ENCODE data around the gene AKAP9. TPM values are rescaled to one million over a fixed set of nuclear protein-coding genes. Genes with fewer than 3 reads are reported as not detected.
"Not testable (repeated sequence)": the region's sequence is repeated elsewhere in the genome, so short reads cannot be mapped to it uniquely, and the experiment has no call there.

Gene AKAP9
- total RNA-seq, 2 donors from 2014 or later = 70.0 to 93.9 TPM

DNA sequence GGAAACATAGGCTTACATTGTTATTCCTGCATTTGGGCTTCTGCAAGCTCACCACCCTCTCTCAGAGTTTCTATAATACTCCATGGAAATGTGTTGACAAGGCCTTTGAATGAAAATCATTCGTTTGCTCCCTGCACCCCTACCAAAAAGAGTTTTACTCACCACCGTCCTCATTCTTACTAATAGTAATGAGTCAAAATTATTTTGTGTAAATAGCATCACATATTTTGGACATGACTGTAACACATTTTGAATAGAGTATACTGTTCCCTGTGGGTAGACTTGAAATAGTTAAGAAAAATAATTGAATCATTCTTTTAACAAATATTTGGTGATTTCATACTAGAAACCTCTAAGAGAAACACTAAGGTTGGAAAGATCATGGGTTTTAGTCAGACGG, 84.6 kb downstream of the AKAP9 start:
- H3K4me1 ChIP-seq = no peaks in the 10 kb centered on the region
- TF ChIP-seq, protein P1, sequence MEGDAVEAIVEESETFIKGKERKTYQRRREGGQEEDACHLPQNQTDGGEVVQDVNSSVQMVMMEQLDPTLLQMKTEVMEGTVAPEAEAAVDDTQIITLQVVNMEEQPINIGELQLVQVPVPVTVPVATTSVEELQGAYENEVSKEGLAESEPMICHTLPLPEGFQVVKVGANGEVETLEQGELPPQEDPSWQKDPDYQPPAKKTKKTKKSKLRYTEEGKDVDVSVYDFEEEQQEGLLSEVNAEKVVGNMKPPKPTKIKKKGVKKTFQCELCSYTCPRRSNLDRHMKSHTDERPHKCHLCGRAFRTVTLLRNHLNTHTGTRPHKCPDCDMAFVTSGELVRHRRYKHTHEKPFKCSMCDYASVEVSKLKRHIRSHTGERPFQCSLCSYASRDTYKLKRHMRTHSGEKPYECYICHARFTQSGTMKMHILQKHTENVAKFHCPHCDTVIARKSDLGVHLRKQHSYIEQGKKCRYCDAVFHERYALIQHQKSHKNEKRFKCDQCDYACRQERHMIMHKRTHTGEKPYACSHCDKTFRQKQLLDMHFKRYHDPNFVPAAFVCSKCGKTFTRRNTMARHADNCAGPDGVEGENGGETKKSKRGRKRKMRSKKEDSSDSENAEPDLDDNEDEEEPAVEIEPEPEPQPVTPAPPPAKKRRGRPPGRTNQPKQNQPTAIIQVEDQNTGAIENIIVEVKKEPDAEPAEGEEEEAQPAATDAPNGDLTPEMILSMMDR (IDR thresholded peaks at IDR 0.05) = no peak
- TF ChIP-seq POLR2A (IDR thresholded peaks at IDR 0.05) = no peak
- peaks cover 11 to 34% of the 10 kb centered on the region in 2 donors for H3K36me3 ChIP-seq (replicated peaks in 1 of 2; ENCODE audit: insufficient read depth in 1 of 2, low read depth in 2 of 2)
- DNase-seq = no peak
- no peak overlapping the region for H3K4me3 ChIP-seq
- no peaks in the 10 kb centered on the region for H3K27me3 ChIP-seq
- intact Hi-C loops (cut with DNase I) = no loop called here
- H3K9me3 ChIP-seq = no peaks in the 10 kb centered on the region
- WGBS, 2 donors = 80 to 94% methylated on average over 3 of the region's 3 CpGs
- H3K27ac ChIP-seq = no peak overlapping the region
- no peak for ATAC-seq

DNA sequence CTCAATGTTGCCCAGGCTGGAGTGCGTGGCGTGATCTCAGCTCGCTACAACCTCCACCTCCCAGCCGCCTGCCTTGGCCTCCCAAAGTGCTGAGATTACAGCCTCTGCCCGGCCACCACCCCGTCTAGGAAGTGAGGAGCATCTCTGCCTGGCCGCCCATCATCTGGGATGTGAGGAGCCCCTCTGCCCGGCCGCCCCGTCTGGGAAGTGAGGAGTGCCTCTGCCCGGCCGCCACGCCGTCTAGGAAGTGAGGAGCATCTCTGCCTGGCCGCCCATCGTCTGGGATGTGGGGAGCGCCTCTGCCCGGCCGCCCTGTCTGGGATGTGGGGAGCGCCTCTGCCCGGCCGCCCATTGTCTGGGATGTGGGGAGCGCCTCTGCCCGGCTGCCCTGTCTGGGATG, 86.0 kb downstream of the AKAP9 start:
- H3K4me1 ChIP-seq; H3K4me3 ChIP-seq; H3K27ac ChIP-seq; H3K27me3 ChIP-seq; H3K9me3 ChIP-seq; intact Hi-C loops (cut with DNase I); ATAC-seq; DNase-seq: not testable (repeated sequence)
- H3K36me3 ChIP-seq (replicated peaks in 1 of 2; ENCODE audit: insufficient read depth in 1 of 2, low read depth in 2 of 2) = peaks cover 11 to 30% of the 10 kb centered on the region in 2 donors
- WGBS, 2 donors = 96 to 100% methylated on average over 10 to 24 of the region's 24 CpGs

DNA sequence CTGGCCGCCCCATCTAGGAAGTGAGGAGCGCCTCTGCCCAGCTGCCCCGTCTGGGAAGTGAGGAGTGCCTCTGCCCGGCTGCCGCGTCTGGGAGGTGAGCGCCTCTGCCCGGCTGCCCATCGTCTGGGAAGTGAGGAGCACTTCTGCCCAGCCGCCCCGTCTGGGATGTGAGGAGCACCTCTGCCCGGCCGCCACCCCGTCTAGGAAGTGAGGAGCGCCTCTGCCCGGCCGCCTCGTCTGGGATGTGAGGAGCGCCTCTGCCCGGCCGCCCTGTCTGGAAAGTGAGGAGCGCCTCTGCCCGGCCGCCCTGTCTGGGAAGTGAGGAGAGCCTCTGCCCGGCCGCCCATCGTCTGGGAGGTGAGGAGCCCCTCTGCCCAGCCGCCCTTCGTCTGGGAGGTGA, 86.5 kb downstream of the AKAP9 start:
- 97% methylated on average over 27 of the region's 29 CpGs; no CpG with 5 or more reads in 1 of the 2 donors for WGBS, 2 donors
- H3K27me3 ChIP-seq; H3K27ac ChIP-seq; H3K4me1 ChIP-seq; ATAC-seq; H3K4me3 ChIP-seq; intact Hi-C loops (cut with DNase I); H3K9me3 ChIP-seq; DNase-seq: not testable (repeated sequence)
- peaks cover 11 to 26% of the 10 kb centered on the region in 2 donors for H3K36me3 ChIP-seq (replicated peaks in 1 of 2; ENCODE audit: insufficient read depth in 1 of 2, low read depth in 2 of 2)

DNA sequence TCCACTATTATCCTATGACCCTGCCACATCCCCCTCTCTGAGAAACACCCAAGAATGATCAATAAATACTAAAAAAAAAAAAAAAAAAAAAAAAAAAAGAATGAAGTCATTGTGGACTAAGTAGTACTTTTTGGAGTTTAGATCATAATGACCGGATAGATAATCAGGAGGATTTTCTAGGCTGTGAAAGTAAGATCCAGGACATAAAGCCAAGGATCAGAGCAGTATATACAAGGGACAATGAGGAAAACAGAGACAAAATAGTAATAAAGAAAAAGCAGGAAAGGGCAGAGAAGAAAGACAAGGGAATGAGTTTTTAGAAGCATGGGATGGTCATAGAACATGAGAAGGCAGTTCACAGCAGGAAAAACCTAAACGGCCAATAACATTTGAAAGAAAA, 87.6 kb downstream of the AKAP9 start:
- ATAC-seq (no peak), DNase-seq (no peak)
- no peak overlapping the region for H3K27ac ChIP-seq
- 94% methylated on average over 2 of the region's 2 CpGs for WGBS, 2 donors
- H3K4me3 ChIP-seq = no peak overlapping the region
- H3K9me3 ChIP-seq = no peaks in the 10 kb centered on the region
- TF ChIP-seq, protein P1 (IDR thresholded peaks at IDR 0.05) = no peak
- no peak for TF ChIP-seq POLR2A (IDR thresholded peaks at IDR 0.05)
- no peaks in the 10 kb centered on the region for H3K27me3 ChIP-seq
- peaks cover 11 to 21% of the 10 kb centered on the region in 2 donors for H3K36me3 ChIP-seq (replicated peaks in 1 of 2; ENCODE audit: insufficient read depth in 1 of 2, low read depth in 2 of 2)
- no peaks in the 10 kb centered on the region for H3K4me1 ChIP-seq
- intact Hi-C loops (cut with DNase I) = no loop called here

DNA sequence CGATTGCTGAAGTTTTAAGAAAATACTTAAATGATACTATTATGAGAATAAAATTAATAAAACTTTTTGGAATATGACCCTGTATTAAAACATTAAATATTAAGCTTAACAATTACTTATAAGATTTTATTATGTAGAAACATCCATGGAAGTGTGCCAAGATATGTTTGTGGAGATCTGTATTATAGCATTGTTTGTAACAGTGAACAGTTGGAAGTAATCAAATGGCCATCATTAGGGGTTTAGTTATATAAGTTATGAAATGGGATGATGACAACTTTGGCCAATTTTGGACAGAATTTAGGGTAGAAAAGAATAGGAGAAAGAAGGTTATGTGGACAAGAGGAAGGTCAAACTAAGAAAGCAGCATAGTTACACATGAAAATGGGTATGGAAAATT, 88.0 kb downstream of the AKAP9 start:
- Histone ChIP-seq H3K4me3 (no peak overlapping the region), H3K27ac (no peak overlapping the region), H3K36me3 (replicated peaks in 1 of 2; ENCODE audit: insufficient read depth in 1 of 2, low read depth in 2 of 2) (peaks cover 11 to 17% of the 10 kb centered on the region in 2 donors), H3K9me3 (no peaks in the 10 kb centered on the region), H3K4me1 (no peaks in the 10 kb centered on the region), H3K27me3 (no peaks in the 10 kb centered on the region)
- DNase-seq (no peak), ATAC-seq (no peak)
- WGBS, 2 donors = 97 to 100% methylated on average over 1 of the region's 1 CpG
- intact Hi-C loops (cut with DNase I) = no loop called here
- TF ChIP-seq, protein P1 (IDR thresholded peaks at IDR 0.05) = no peak
- no peak for TF ChIP-seq POLR2A (IDR thresholded peaks at IDR 0.05)

DNA sequence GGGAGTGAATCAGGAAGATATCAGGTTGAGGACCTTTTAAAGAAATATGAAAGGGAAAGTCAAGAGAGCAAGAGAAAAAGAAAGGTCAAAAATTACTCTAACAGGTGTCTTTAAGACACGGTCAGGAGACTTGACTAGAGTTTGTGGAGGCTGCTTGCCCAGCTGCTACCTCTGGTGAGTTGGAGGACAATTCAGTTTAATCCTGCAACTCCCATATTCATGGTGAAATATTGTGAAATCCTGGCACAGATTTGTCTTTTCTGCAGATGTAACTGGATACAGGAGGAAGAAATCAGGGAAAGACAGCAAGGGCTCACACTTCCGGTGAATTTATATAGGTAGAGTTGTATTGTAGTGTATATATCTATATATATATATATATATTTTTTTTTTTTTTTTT, 93.5 kb downstream of the AKAP9 start:
- peaks cover 0 to 2% of the 10 kb centered on the region in 2 donors for H3K36me3 ChIP-seq (replicated peaks in 1 of 2; ENCODE audit: insufficient read depth in 1 of 2, low read depth in 2 of 2)
- H3K4me1 ChIP-seq = no peaks in the 10 kb centered on the region
- H3K9me3 ChIP-seq = no peaks in the 10 kb centered on the region
- H3K27me3 ChIP-seq = no peaks in the 10 kb centered on the region
- 73 to 88% methylated on average over 2 of the region's 2 CpGs for WGBS, 2 donors
- intact Hi-C loops (cut with DNase I) = no loop called here
- DNase-seq = no peak
- ATAC-seq = no peak
- no peak overlapping the region for H3K4me3 ChIP-seq
- TF ChIP-seq, protein P1 (IDR thresholded peaks at IDR 0.05) = no peak
- no peak for TF ChIP-seq POLR2A (IDR thresholded peaks at IDR 0.05)
- no peak overlapping the region for H3K27ac ChIP-seq

Data from body of pancreas (tissue), 4 donors.